H9 (cell line): Measurements from ENCODE around the gene URB1. TPM values are rescaled to one million over a fixed set of nuclear protein-coding genes. Genes with fewer than 3 reads are reported as not detected.

ENCODE experiments used
- DNase-seq: peaks from one replicate; pipeline ENCODE4 v3.0.0-alpha.2; 2017
- H2AFZ ChIP-seq: one replicate; pipeline ENCODE4 v1.6.1; 2013; ENCODE audit warnings: mild to moderate bottlenecking, low read length, control low read depth, moderate library complexity
- H2AK5ac ChIP-seq: 2 replicates; pipeline ENCODE4 v1.6.1; 2013; ENCODE audit warnings: low read length, control low read depth, mixed read lengths; ENCODE audit not compliant: insufficient read length
- H2BK120ac ChIP-seq: one replicate; pipeline ENCODE4 v1.6.1; 2013; ENCODE audit warnings: low read depth, mild to moderate bottlenecking, low read length, control low read depth, inconsistent platforms; ENCODE audit not compliant: poor library complexity, severe bottlenecking
- H2BK12ac ChIP-seq: 2 replicates; pipeline ENCODE4 v1.6.1; 2013; ENCODE audit warnings: low read length, control low read depth, mixed read lengths, low read depth; ENCODE audit not compliant: insufficient read length
- H2BK15ac ChIP-seq: 2 replicates; pipeline ENCODE4 v1.6.1; 2013; ENCODE audit warnings: low read depth, low read length, control low read depth
- H2BK20ac ChIP-seq: one replicate; pipeline ENCODE4 v1.6.1; 2013; ENCODE audit warnings: low read depth, mild to moderate bottlenecking, low read length, control low read depth, inconsistent platforms; ENCODE audit not compliant: poor library complexity, severe bottlenecking
- H2BK5ac ChIP-seq: 2 replicates; pipeline ENCODE4 v1.6.1; 2013; ENCODE audit warnings: low read length, control low read depth, mixed read lengths; ENCODE audit not compliant: insufficient read length
- H3K14ac ChIP-seq: 2 replicates; pipeline ENCODE4 v1.6.1; 2013; ENCODE audit warnings: low read length, control low read depth; ENCODE audit not compliant: insufficient read depth
- H3K18ac ChIP-seq: 2 replicates; pipeline ENCODE4 v1.6.1; 2013; ENCODE audit warnings: low read depth, mild to moderate bottlenecking, mixed read lengths, low read length, control low read depth; ENCODE audit not compliant: insufficient read length
- H3K23ac ChIP-seq: 2 replicates; pipeline ENCODE4 v1.6.1; 2013; ENCODE audit warnings: low read length, control low read depth, mixed read lengths, low read depth; ENCODE audit not compliant: insufficient read length
- H3K23me2 ChIP-seq: 2 replicates; pipeline ENCODE4 v1.6.1; 2013; ENCODE audit warnings: low read depth, mild to moderate bottlenecking, mixed read lengths, low read length, control low read depth; ENCODE audit not compliant: insufficient read length, poor library complexity, severe bottlenecking
- H3K27ac ChIP-seq: 2 replicates; pipeline ENCODE4 v1.5.1; 2013; ENCODE audit warnings: low read length, control low read depth, mixed read lengths, low read depth; ENCODE audit not compliant: insufficient read length
- H3K27me3 ChIP-seq: 2 replicates; pipeline ENCODE4 v1.6.1; 2013; ENCODE audit warnings: low read length, control low read depth, inconsistent platforms; ENCODE audit not compliant: insufficient read depth
- H3K4ac ChIP-seq: 2 replicates; pipeline ENCODE4 v1.6.1; 2013; ENCODE audit warnings: low read depth, mild to moderate bottlenecking, control low read depth, inconsistent platforms, low read length, moderate library complexity
- H3K4me1 ChIP-seq: 2 replicates; pipeline ENCODE4 v1.6.1; 2013; ENCODE audit warnings: low read length, control low read depth, inconsistent platforms; ENCODE audit not compliant: insufficient read depth
- H3K4me2 ChIP-seq: 2 replicates; pipeline ENCODE4 v1.6.1; 2013; ENCODE audit warnings: low read length, control low read depth, mixed read lengths; ENCODE audit not compliant: insufficient read length, insufficient read depth
- H3K56ac ChIP-seq: 2 replicates; pipeline ENCODE4 v1.6.1; 2013; ENCODE audit warnings: low read depth, mild to moderate bottlenecking, mixed read lengths, low read length, control low read depth; ENCODE audit not compliant: insufficient read length
- H3K79me1 ChIP-seq: 2 replicates; pipeline ENCODE4 v1.6.1; 2013; ENCODE audit warnings: low read depth, mild to moderate bottlenecking, moderate library complexity, low read length, control low read depth, inconsistent platforms; ENCODE audit not compliant: insufficient read depth, poor library complexity, severe bottlenecking
- H3K79me2 ChIP-seq: 2 replicates; pipeline ENCODE4 v1.6.1; 2013; ENCODE audit warnings: low read length, control low read depth, inconsistent platforms; ENCODE audit not compliant: insufficient read depth
- H3K9ac ChIP-seq: 2 replicates; pipeline ENCODE4 v1.6.1; 2013; ENCODE audit warnings: low read length, control low read depth, mixed read lengths; ENCODE audit not compliant: insufficient read length; ENCODE audit errors: extremely low read depth
- H3K9me3 ChIP-seq: one replicate; pipeline ENCODE4 v1.6.1; 2013; ENCODE audit warnings: low read depth, low read length, inconsistent platforms; ENCODE audit not compliant: control insufficient read depth
- H3T11ph ChIP-seq: one replicate; pipeline ENCODE4 v1.6.1; 2013; ENCODE audit warnings: mild to moderate bottlenecking, low read length, control low read depth, inconsistent platforms
- H4K20me1 ChIP-seq: one replicate; pipeline ENCODE4 v1.6.1; 2013; ENCODE audit not compliant: control insufficient read depth, insufficient read length, insufficient read depth
- H4K5ac ChIP-seq: 2 replicates; pipeline ENCODE4 v1.6.1; 2013; ENCODE audit warnings: low read depth, mild to moderate bottlenecking, mixed read lengths, low read length, control low read depth; ENCODE audit not compliant: insufficient read length
- H4K8ac ChIP-seq: replicated peaks from 2 replicates; pipeline ENCODE4 v1.6.1; 2013; ENCODE audit warnings: low read length, control low read depth, mixed read lengths, low read depth; ENCODE audit not compliant: insufficient read length
- H4K91ac ChIP-seq: 2 replicates; pipeline ENCODE4 v1.6.1; 2013; ENCODE audit warnings: low read depth, mild to moderate bottlenecking, moderate library complexity, mixed read lengths, low read length, control low read depth; ENCODE audit not compliant: insufficient read length
- H3K27ac Mint-ChIP-seq, 3 experiments: 2 replicates in 2 of 3; 3 replicates in 1 of 3; pipeline ENCODE4 v1.8.0; 2020 to 2021; ENCODE audit warnings: mixed read lengths in 3 of 3, mild to moderate bottlenecking in 1 of 3, moderate library complexity in 1 of 3
- H3K27me3 Mint-ChIP-seq: 2 replicates; pipeline ENCODE4 v1.8.0; 2021; ENCODE audit warnings: low read depth, mild to moderate bottlenecking, moderate library complexity, mixed read lengths
- H3K36me3 Mint-ChIP-seq, 3 experiments: 2 replicates in 2 of 3; 3 replicates in 1 of 3; pipeline ENCODE4 v1.8.0; 2020 to 2021; ENCODE audit warnings: low read depth in 3 of 3, mixed read lengths in 3 of 3; ENCODE audit not compliant: insufficient read depth in 1 of 3
- H3K4me1 Mint-ChIP-seq, 2 experiments: 2 replicates each; pipeline ENCODE4 v1.8.0; 2020; ENCODE audit warnings: mixed read lengths in 2 of 2
- H3K4me3 Mint-ChIP-seq, 2 experiments: 2 replicates in 1 of 2; 3 replicates in 1 of 2; pipeline ENCODE4 v1.8.0; 2020 to 2021; ENCODE audit warnings: mild to moderate bottlenecking in 2 of 2, mixed read lengths in 2 of 2, moderate library complexity in 1 of 2
- H3K9me3 Mint-ChIP-seq, 2 experiments: 2 replicates in 1 of 2; 3 replicates in 1 of 2; pipeline ENCODE4 v1.8.0; 2020; ENCODE audit warnings: mild to moderate bottlenecking in 2 of 2, mixed read lengths in 2 of 2, moderate library complexity in 1 of 2
- CTCF ChIP-seq: fragments of 200-600 bp; sonication (generic); conservative IDR thresholded peaks from 3 replicates; pipeline ENCODE4 v1.8.0; 2021; ENCODE audit warnings: antibody characterized with exemption, mild to moderate bottlenecking
- WGBS: extraction: QIAGEN DNeasy Blood & Tissue Kit; methylation state at CpG from one replicate; pipeline ENCODE4 v1.1.7; 2013; ENCODE audit warnings: missing lambda C conversion rate, low lambda C conversion rate, mixed read lengths; ENCODE audit not compliant: insufficient read length; ENCODE audit errors: extremely low coverage; 5-methylcytosine and 5-hydroxymethylcytosine counted together
- total RNA-seq: library from RNA; stranded (reverse); gene quantifications from 2 replicates; pipeline ENCODE4 v1.2.1, GENCODE V29; 2021

The URB1 gene
- total RNA-seq, 1 experiment from 2014 or later: 23.5 TPM

- Mint-ChIP-seq H3K9me3 (peaks cover 11 to 12% of the 10 kb centered on the region in 2 experiments), H3K36me3 (peaks cover 6 to 10% (median 7%) of the 10 kb centered on the region in 3 experiments), H3K4me3 (no peak overlapping the region), H3K4me1 (peaks cover 24 to 31% of the 10 kb centered on the region in 2 experiments), H3K27ac (no peak overlapping the region), H3K27me3 (peaks cover 36% of the 10 kb centered on the region)
- H3K4me1 ChIP-seq: no peaks in the 10 kb centered on the region
- H3K23me2 ChIP-seq: no peaks in the 10 kb centered on the region
- WGBS: no CpG with 5 or more reads among the region's 4 CpGs
- H2BK15ac ChIP-seq: no peak overlapping the region
- no peak overlapping the region for H2BK20ac ChIP-seq
- no peak overlapping the region for H2BK12ac ChIP-seq
- no peak overlapping the region for H4K91ac ChIP-seq
- no peak overlapping the region for H3K4ac ChIP-seq
- H2BK120ac ChIP-seq: no peak overlapping the region
- no peak overlapping the region for H3T11ph ChIP-seq
- H3K79me1 ChIP-seq: no peaks in the 10 kb centered on the region
- H4K8ac ChIP-seq: no peak overlapping the region
- no peak overlapping the region for H2AK5ac ChIP-seq
- no peak overlapping the region for H3K18ac ChIP-seq
- H3K9ac ChIP-seq: no peak overlapping the region
- H3K56ac ChIP-seq: no peak overlapping the region
- no peak overlapping the region for H2BK5ac ChIP-seq
- no peak overlapping the region for H4K5ac ChIP-seq
- H3K27ac ChIP-seq: no peak overlapping the region
- no peaks in the 10 kb centered on the region for H4K20me1 ChIP-seq
- H2AFZ ChIP-seq: no peak overlapping the region
- H3K9me3 ChIP-seq: no peaks in the 10 kb centered on the region
- no peak for DNase-seq
- TF ChIP-seq CTCF: no peak
- H3K79me2 ChIP-seq: no peaks in the 10 kb centered on the region
- H3K4me2 ChIP-seq: no peak overlapping the region
- no peak overlapping the region for H3K14ac ChIP-seq
- peaks cover 15% of the 10 kb centered on the region for H3K27me3 ChIP-seq
- no peak overlapping the region for H3K23ac ChIP-seq
Measured at GRCh38 chr21:32418146-32418545, 25.3 kb upstream of the URB1 start.
